Astrocyte (in vitro differentiated cells and primary cell): ENCODE measurements around the gene MYT1. TPM values are rescaled to one million over a fixed set of nuclear protein-coding genes. Genes with fewer than 3 reads are reported as not detected.

Experiments used
- DNase-seq: peaks from one replicate; pipeline ENCODE4 v3.0.0-alpha.2; 2010; ENCODE audit warnings: low read depth
- FAIRE-seq: peaks from 2 replicates; lab custom pipeline; 2011; peaks lifted over from hg19 to GRCh38; lab: Jason Lieb, UNC
- H2AFZ ChIP-seq: 2 replicates; pipeline ENCODE4 v1.6.0; 2012; ENCODE audit warnings: low read depth, low read length, inconsistent platforms
- H3K27ac ChIP-seq: 2 replicates; pipeline ENCODE4 v1.5.1; 2011; ENCODE audit warnings: low read depth, low read length, inconsistent platforms
- H3K27me3 ChIP-seq: 2 replicates; pipeline ENCODE4 v1.6.0; 2011; ENCODE audit warnings: low read length, inconsistent platforms; ENCODE audit not compliant: insufficient read depth
- H3K36me3 ChIP-seq: 2 replicates; pipeline ENCODE4 v1.5.1; 2011; ENCODE audit warnings: low read length, inconsistent platforms; ENCODE audit not compliant: insufficient read depth
- H3K4me1 ChIP-seq: 2 replicates; pipeline ENCODE4 v1.5.1; 2011; ENCODE audit warnings: low read length, inconsistent platforms; ENCODE audit not compliant: insufficient read depth
- H3K4me2 ChIP-seq: 2 replicates; pipeline ENCODE4 v1.6.0; 2012; ENCODE audit warnings: low read length, inconsistent platforms
- H3K4me3 ChIP-seq: 2 replicates; pipeline ENCODE4 v1.5.1; 2011; ENCODE audit warnings: low read depth, mild to moderate bottlenecking, low read length, inconsistent platforms; ENCODE audit not compliant: insufficient read depth
- H3K79me2 ChIP-seq: 2 replicates; pipeline ENCODE4 v1.6.0; 2012; ENCODE audit warnings: mild to moderate bottlenecking, low read length, inconsistent platforms; ENCODE audit not compliant: insufficient read depth
- H3K9ac ChIP-seq: 2 replicates; pipeline ENCODE4 v1.6.0; 2012; ENCODE audit warnings: mild to moderate bottlenecking, low read length, inconsistent platforms
- H3K9me3 ChIP-seq: 2 replicates; pipeline ENCODE4 v1.5.1; 2012; ENCODE audit warnings: low read depth, mild to moderate bottlenecking, low read length, inconsistent platforms; ENCODE audit not compliant: insufficient read depth
- H4K20me1 ChIP-seq: 2 replicates; pipeline ENCODE4 v1.6.0; 2012; ENCODE audit warnings: low read length, inconsistent platforms; ENCODE audit not compliant: insufficient read depth
- H3K27ac Mint-ChIP-seq: one replicate; pipeline ENCODE4 v1.8.0; 2021; ENCODE audit warnings: mild to moderate bottlenecking, mixed read lengths; ENCODE audit not compliant: unreplicated experiment
- H3K27me3 Mint-ChIP-seq: one replicate; pipeline ENCODE4 v1.8.0; 2021; ENCODE audit warnings: low read depth, mixed read lengths; ENCODE audit not compliant: unreplicated experiment
- H3K36me3 Mint-ChIP-seq: one replicate; pipeline ENCODE4 v1.8.0; 2021; ENCODE audit warnings: low read depth, mixed read lengths; ENCODE audit not compliant: unreplicated experiment
- H3K4me1 Mint-ChIP-seq: one replicate; pipeline ENCODE4 v1.8.0; 2021; ENCODE audit warnings: low read depth, mixed read lengths; ENCODE audit not compliant: unreplicated experiment
- H3K4me3 Mint-ChIP-seq: one replicate; pipeline ENCODE4 v1.8.0; 2021; ENCODE audit warnings: mild to moderate bottlenecking, moderate library complexity, mixed read lengths; ENCODE audit not compliant: unreplicated experiment
- H3K9me3 Mint-ChIP-seq: one replicate; pipeline ENCODE4 v1.8.0; 2021; ENCODE audit warnings: mild to moderate bottlenecking, mixed read lengths; ENCODE audit not compliant: unreplicated experiment
- EZH2 ChIP-seq: IDR thresholded peaks from 2 replicates; pipeline ENCODE4 v1.6.1; 2012; ENCODE audit warnings: mild to moderate bottlenecking, low read length, inconsistent platforms; ENCODE audit not compliant: insufficient read depth
- total RNA-seq: library from RNA; stranded (reverse); gene quantifications from 2 replicates; pipeline ENCODE4 v1.2.1, GENCODE V29; 2021
- TF ChIP-seq, protein P1 (sequence below): IDR thresholded peaks from 2 replicates; pipeline ENCODE4 v1.5.1; 2011; ENCODE audit warnings: low read depth, mild to moderate bottlenecking, inconsistent platforms, low read length, moderate library complexity; ENCODE audit not compliant: insufficient read depth

The MYT1 gene
- total RNA-seq, 1 donor from 2014 or later, result not detected

DNA sequence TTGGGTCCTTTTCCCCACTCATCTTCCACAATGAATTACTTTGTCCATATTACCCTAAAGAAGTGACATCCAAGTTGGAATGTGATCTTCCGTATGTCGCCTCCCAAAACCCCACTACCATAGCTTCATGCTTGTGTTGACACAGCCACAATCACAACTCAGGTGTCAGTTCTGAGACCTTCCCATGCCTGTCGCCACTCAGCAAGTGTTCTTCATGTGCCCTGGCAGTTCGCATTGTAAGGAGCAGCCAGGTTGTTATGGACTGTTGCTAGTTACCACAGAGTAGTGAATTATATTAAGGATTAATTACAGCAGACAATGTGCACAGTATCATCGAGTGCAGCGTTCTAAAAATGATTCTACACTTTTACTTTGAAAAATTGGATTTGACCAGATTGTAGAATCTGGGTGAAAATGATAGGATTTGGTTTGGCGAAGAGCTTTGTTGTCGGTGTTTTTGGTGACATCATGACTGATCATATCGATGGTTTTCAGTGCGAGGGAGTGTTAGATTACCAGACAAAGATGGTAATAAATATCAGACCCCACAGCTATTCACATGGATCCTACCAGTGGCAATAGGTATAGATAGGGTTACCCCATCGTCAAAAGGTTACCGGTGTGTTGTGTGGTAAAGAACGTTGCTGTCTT lies 93.0 kb downstream of the MYT1 start:
- Histone ChIP-seq H3K4me2 (peak overlapping the region; percentile 99), H3K9ac (no peak overlapping the region), H3K4me1 (peaks cover 15% of the 10 kb centered on the region), H3K9me3 (no peaks in the 10 kb centered on the region), H3K27me3 (no peaks in the 10 kb centered on the region), H4K20me1 (peaks cover under 1% of the 10 kb centered on the region), H2AFZ (no peak overlapping the region), H3K4me3 (no peak overlapping the region), H3K36me3 (no peaks in the 10 kb centered on the region), H3K27ac (no peak overlapping the region), H3K79me2 (peaks cover 29% of the 10 kb centered on the region)
- FAIRE-seq, result no peak
- peaks cover 16% of the 10 kb centered on the region for H3K4me1 Mint-ChIP-seq
- peaks cover 1% of the 10 kb centered on the region for H3K36me3 Mint-ChIP-seq
- no peaks in the 10 kb centered on the region for H3K27me3 Mint-ChIP-seq
- peak overlapping the region; percentile 91 for H3K4me3 Mint-ChIP-seq
- TF ChIP-seq, protein P1, sequence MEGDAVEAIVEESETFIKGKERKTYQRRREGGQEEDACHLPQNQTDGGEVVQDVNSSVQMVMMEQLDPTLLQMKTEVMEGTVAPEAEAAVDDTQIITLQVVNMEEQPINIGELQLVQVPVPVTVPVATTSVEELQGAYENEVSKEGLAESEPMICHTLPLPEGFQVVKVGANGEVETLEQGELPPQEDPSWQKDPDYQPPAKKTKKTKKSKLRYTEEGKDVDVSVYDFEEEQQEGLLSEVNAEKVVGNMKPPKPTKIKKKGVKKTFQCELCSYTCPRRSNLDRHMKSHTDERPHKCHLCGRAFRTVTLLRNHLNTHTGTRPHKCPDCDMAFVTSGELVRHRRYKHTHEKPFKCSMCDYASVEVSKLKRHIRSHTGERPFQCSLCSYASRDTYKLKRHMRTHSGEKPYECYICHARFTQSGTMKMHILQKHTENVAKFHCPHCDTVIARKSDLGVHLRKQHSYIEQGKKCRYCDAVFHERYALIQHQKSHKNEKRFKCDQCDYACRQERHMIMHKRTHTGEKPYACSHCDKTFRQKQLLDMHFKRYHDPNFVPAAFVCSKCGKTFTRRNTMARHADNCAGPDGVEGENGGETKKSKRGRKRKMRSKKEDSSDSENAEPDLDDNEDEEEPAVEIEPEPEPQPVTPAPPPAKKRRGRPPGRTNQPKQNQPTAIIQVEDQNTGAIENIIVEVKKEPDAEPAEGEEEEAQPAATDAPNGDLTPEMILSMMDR, result no peak
- no peak for TF ChIP-seq EZH2
- H3K27ac Mint-ChIP-seq, result no peak overlapping the region
- H3K9me3 Mint-ChIP-seq, result no peaks in the 10 kb centered on the region
- no peak for DNase-seq

GRCh38 chr20:64258071-64258823 lies 94.0 kb downstream of the MYT1 start:
- Histone ChIP-seq H3K4me3 (no peak overlapping the region), H3K79me2 (peaks cover 31% of the 10 kb centered on the region), H3K27ac (no peak overlapping the region), H2AFZ (no peak overlapping the region), H3K4me2 (no peak overlapping the region), H3K9ac (no peak overlapping the region), H3K9me3 (no peaks in the 10 kb centered on the region), H3K27me3 (no peaks in the 10 kb centered on the region), H3K36me3 (no peaks in the 10 kb centered on the region), H3K4me1 (peaks cover 15% of the 10 kb centered on the region), H4K20me1 (peaks cover 8% of the 10 kb centered on the region)
- TF ChIP-seq, protein P1, result no peak
- no peak for TF ChIP-seq EZH2
- no peak for FAIRE-seq
- H3K27ac Mint-ChIP-seq, result no peak overlapping the region
- peaks cover 5% of the 10 kb centered on the region for H3K36me3 Mint-ChIP-seq
- no peaks in the 10 kb centered on the region for H3K27me3 Mint-ChIP-seq
- no peak for DNase-seq
- peaks cover 16% of the 10 kb centered on the region for H3K4me1 Mint-ChIP-seq
- no peaks in the 10 kb centered on the region for H3K9me3 Mint-ChIP-seq
- no peak overlapping the region for H3K4me3 Mint-ChIP-seq
